EL (cell line): ENCODE results near the gene ANKLE2.

Experiments
- DNase-seq: peaks from one replicate; pipeline ENCODE4 v3.0.0-alpha.2; 2016

The ANKLE2 gene

DNA sequence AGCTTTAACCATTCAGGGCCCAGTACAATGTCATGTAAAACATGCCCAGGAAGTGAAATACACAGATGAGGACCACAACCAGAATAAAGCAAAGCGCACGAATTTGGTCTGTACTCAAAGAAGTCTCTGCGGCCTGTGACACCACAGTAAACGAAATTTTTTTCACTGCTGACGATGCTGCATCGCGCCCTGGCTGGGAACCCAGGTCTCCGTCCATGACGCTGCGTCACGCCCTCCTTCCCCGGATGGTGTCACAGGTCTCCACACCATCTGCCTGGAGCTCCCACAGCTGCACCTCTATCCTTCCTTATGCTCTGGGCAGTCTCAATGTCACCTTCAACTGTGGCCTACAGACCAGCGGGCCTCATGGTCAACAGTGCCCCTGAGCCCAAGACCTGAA is 17.8 kb downstream of the ANKLE2 start:
- no peak for DNase-seq

DNA sequence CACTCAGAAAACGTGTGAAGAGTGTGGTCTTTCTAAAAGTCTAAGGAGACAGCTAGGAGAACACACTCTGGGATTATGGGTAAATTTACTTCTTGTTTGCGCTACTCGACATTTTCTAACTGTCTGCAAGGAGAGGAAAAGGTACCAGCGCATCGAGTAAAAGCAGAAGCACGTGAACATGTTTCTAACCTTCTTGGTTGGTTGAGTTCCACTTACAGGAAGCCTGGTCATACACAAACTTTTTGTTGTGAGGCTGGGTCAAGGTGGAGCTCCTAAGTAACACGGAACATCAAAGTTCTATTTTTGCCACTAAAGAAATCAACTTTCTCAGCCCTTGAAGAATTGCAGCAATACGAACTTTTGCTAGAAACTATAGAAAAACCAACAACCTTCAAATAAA is 20.0 kb downstream of the ANKLE2 start:
- DNase-seq = no peak

DNA sequence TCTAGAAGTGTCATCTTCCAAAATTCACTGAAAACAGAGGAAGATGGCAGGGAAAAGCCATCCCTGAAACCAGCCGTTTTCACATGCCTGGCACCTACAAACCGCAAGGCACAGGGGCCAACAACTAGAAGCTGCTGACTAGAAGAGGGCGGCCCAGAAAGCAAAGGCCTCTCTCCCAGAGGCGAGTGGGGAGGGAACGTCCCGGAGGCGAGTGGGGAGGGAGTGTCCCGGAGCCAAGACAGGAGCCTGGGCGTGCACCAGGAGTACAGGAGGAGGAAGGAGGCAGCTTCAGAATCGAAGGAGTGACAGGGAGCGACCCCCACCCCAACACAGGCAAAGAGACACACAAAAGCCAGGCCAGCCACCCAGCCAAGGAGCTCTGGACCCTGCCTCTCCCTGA is 21.0 kb downstream of the ANKLE2 start:
- no peak for DNase-seq

DNA sequence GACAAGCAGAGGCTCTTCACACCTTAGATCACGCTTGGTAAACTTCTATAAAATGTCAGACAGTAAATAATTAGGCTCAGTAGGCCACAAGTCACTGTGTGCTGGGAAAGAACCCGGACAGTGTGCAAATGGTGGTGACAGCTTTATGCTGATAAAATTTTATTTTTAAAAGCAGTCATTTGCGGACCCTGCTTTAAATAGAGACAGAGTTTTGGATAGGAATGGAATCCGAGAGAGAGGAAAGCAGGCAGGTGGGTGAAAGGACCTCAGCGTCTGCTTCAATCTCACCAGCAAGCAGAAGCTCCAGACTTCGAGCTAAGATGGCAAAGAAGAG is 21.4 kb downstream of the ANKLE2 start:
- no peak for DNase-seq

DNA sequence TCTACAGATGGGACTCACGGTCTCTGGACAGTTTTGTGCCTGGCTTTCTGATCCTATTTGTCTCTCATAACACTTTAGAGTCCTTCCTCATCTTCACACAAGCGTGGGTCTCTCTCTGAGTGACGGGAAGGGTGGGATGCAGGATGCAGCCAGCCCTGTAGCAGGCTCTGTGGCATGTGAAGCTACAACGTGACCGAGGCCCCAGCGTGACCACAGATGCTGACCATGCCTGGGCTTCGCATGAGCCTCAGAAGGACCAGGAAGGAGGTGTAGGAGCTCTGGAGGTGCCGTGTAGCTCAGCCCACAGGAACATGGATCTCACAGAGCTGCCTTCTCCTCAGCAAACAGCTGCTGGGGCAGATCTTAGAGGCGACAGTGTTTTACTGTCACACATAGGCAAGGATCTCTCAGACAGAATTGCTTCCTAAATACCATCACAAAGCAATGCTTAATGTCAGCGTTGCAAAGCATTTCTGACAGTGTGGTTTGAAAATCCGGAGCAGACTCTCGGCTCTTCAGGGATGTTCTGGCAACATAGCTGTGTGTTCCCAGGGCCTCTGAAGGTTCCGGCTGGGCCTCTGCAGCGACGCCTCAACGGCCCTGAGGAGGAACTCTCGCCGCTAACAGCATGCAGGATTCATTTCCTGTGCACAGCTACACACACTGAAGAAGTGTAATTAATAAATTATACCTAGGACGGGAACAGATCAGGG is 21.9 kb downstream of the ANKLE2 start:
- no peak for DNase-seq

- no peak for DNase-seq
Measured at GRCh38 chr12:132736913-132737312, 24.7 kb downstream of the ANKLE2 start.

GRCh38 chr12:132736378-132736777 is 25.3 kb downstream of the ANKLE2 start:
- DNase-seq = no peak

DNA sequence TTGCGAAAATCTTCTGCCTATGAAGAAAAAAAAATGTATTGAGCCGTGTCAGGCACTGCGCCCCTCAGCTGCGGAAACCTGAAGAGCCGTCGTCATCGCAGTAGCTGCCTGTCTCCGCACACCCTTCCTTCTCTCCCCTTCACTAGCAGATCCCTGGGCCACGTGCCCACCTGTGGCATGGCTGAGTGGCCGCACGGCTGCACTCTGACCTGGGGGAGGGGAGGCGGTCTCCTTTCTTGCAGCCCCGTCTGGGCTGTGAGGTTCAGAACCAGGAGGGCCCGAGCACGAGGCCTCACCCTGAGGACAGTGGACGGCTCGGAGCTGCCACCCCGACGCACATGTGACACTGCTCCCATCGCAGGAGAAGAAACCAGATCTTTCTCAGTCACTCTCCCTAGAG is 26.1 kb downstream of the ANKLE2 start:
- DNase-seq = no peak

DNA sequence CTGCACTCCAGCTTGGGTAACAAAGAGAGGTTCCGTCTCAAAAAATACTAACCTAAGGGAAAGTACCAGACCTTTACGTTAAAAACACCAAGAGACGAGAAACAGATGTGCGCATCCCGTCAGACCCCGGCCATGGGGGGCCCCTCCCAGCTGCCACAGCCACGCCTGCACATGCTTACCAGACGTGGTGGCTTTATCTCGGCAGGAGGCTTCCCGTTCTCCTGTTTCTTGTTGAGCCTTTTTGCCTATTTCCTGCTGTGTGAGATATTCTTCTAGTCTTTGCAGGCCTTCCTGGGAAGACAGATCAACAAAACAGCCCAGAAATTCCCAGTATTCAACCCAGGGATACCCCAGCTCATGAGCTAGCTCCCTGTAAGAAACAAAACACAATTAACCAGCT is 27.4 kb downstream of the ANKLE2 start:
- DNase-seq = no peak

- DNase-seq = no peak
Measured at GRCh38 chr12:132731574-132731973, 30.1 kb downstream of the ANKLE2 start.

- no peak for DNase-seq
Measured at GRCh38 chr12:132730353-132730752, 31.3 kb downstream of the ANKLE2 start.

GRCh38 chr12:132729541-132730320 is 31.9 kb downstream of the ANKLE2 start:
- peak; percentile 32 for DNase-seq

GRCh38 chr12:132728502-132728901 is 33.1 kb downstream of the ANKLE2 start:
- DNase-seq = no peak

GRCh38 chr12:132727091-132727794 is 34.4 kb downstream of the ANKLE2 start:
- no peak for DNase-seq

DNA sequence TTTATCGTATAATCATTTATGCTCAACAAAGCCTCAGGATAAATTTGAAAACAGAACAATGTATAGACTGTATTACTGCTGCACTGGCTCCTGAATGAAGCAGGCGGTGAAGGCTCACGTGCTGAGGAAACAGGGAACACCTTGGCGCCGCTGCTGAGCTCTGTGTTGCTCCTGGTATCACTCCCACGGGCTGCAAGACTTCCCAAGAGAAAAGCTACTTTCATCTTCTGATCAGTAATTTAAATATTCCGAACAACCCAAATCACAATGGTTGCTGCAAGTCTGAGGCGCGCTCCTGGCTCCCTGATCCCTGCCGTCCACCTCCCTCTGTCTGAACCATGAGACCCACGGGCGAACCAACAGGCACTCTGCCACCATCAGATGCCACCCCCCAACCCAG is 35.2 kb downstream of the ANKLE2 start:
- DNase-seq = no peak

DNA sequence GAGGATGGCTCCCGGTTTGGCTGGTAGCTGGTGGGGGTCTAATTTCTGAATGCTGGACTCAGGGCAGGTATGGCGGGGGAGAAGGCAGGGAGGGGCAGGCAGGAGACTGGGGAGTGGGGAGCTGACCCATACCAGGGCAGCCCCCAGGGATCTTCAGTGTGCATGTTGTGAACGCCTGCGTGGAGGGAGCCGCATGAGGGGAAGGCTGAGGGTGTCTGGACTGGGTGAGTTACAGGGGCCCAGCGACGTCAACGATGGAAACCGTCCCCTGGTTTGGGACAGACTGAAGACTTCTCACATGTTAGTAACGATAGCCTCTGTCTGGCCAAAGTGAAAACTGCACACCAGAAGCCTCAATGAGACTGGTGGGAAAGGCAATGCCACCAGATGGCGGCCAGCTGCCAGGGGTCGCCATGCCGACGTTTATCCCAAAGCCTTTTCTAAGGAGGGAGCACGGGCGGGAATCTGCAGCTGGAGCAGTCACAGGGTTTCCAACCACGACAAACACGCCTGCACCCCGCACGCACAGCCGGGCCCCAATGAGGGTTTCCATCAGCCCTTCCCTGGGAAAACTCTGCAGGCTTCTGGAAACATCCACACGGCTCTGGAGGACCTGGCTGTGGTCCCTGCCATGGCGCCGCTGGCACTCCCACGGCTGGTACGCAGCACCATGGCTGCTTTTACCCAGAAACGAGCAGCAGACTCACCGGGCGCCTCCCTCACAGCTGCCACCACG is 37.0 kb downstream of the ANKLE2 start:
- DNase-seq = no peak

DNA sequence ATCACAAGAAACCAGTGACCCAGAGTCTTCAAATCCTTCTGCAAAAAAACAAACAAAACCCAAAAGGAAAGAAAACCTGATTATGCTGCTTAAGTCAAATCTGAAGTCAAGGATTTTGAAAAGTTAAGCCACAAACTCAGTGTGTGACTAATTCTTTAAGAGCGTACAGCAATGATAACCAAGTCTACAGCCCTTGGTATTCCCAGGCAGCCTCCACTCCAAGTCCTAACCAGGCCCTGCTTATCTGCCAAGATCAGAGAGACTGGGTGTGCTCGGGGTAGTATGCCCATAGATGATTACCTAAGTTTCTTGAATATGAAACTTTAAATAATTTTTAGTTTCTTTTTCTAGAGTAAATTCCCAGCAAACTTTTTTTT is 37.9 kb downstream of the ANKLE2 start:
- DNase-seq = peak; percentile 48

DNA sequence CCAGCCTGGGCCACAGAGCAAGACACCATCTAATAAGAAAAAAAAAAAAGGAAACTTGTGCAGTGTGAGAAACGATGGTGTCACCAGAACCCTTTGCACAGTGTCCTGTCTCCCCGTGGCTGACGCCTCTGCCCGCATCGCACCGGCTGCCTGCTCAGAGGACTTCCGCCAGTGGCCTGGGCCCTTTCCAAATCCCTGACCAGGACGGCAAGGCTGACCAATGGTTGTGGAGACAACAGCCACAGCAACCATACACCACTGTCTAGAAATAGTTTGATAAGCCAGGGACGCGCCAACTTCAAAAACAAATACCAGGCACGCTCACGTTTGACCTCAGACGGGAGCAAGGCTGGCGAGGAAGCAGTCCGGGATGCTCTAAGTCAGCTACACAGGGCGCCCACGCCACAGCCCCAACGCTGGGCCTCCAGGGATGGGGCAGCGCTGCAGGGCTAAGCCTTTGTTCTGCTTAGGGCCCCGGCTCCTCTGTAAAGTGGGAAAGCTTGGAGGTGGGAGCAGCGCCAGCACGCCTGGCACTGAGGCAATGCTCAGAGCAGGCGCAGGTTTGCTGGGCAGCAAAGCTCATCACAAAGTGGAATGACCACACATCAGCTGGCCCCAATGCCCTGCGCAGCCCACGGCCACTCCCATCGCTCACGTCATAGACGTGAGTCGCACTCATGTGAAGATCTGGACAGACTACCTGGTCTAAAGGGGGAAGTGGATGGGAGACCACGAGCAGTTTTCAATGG is 38.4 kb downstream of the ANKLE2 start:
- DNase-seq = peak; percentile 20

DNA sequence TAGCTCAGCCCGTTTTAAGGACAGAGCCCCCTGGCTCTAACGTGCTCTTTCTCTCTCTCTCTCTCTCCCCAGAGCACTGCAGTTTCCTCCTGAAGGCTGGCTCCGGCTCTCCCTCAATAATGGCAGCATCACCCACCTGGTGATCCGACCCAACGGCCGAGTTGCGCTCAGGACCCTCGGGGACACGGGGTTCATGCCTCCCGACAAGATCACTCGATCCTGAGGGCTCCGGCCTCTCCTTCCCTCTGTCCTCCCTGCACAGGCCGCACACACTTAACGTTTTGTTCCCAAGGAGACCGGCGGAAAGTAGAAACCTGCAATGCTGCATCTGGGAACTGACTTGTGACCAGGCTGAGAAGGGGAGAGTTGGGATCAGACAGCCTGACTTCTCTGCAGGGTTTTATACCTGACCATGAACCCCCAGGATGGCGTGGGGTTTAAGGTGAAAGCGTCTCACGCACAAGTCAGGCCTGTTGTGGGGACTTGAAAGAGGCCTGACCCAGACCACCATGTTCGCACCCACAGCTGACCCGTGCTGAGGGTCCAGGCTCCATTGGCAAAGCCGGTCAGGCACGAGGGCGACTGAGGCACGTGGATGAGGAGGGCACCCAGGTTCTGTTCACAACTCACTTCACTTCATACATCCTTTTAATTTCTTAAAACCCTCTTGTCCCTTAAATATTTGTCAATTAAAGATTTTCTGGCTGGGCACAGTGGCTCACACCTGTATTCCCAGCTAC is 40.9 kb downstream of the ANKLE2 start:
- no peak for DNase-seq

DNA sequence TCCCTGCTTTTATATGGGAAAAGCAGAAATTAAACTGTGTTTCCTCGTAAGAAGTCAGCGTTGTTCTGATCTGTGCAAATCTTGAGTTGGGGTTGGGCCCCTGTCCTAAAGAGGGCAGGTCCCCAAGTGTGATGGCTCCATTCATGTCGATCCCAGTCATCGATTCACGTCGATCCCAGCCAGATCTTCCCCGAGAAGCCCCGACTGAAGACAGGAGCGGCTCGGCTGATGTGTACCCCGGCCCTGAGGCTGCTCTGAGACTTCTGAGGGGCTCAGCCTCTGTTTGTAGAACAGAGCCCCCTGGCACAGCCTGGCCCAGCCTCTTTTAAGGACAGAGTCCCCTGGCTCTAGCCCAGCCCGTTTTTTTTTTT is 41.7 kb downstream of the ANKLE2 start:
- no peak for DNase-seq

DNA sequence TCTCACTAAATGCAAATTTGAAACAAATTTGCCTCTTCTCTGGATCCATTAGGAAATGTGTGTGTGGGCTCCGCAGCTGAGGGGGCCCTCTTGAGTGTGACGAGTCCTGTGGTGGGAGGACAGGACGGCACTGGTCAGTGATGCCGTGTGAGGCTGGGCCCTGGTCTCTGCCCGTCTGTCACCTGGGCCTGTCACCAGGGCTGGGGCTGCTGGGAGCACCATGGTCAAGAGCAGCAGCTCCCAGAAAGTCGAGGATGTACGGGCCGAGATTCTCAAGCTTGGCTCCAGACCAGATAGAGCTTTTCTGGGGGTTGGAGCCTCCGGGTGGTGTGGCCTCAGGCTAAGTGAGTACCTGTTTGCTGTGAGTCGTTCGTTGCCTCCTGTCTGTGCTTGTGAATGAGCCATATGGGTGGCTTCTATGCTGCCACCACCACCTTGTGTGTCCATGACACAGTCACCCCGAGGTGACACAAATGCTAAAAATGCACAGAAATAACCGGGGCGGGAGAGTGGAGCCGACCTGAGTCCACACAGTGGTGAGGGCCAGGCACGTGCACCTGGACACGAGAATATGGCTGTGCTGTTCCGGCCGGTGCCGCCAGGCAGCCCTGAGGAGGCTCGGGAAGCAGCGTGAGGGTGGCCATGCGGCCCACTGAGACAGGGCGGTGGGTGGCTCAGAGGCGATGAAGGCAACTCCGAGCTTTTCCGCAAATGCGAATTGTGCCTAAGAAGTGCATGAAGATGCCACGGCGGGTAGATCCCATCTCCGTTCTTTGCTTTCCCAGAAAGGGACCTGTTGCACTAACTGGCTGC is 42.3 kb downstream of the ANKLE2 start:
- no peak for DNase-seq
